ENCODE data around the gene FAM163B.
"Not testable (repeated sequence)": the region's sequence is repeated elsewhere in the genome, so short reads cannot be mapped to it uniquely, and the experiment has no call there.

FAM163B gene

DNA sequence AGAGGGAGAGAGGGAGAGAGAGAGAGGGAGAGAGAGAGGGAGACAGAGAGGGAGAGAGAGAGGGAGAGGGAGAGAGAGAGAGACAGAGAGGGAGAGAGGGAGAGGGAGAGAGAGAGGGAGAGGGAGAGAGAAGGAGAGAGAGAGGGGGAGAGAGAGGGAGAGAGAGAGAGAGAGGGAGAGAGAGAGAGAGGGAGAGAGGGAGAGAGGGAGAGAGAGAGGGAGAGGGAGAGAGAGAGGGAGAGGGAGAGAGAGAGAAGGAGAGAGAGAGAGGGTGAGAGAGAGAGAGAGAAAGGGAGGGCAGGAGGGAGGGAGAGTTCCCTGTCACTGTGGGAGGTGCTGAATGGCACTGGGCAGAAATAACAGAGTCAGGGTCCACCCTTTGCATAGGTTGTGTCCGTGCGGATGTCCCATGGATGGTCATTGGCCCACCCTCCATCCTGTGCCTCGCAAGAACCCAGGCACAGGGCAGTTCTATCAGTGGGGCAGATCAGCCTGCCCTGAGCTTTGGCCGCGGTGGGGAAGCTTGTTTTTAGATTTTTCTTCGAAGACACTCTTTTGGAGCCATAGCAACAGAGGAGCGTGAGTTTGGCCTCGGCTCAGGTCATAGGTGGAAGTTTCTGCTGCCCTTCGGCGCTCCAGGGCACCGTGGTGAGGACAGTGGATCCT lies 44.6 kb downstream of the FAM163B start:
- DNase-seq, result no peak

GRCh38 chr9:133563814-133564213 lies 45.4 kb downstream of the FAM163B start:
- DNase-seq, result not testable (repeated sequence)

DNA sequence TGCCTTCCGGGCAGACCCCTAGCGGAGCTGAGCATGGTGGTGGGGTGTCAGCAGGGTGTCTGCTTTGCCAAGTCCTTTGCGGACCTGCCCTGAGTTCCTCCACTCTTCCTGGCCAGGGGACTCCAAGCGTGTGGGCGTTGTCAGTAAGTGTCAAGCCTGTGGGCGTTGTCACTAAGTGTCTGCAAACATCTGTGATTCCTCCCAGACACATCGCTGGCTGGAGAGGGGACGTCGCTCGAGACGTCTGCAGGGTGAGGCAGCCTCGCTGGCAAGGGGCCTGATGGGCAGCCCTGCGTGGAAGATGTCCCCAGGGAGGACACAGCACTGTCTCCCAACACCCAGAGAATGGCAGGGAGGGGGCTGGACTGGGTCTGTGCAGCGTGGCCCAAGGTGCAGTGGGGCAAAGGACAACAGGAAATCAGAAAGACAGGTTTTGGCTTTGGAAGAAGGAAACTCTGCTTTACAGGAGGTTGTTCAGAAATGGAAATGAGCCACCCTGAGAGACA lies 45.8 kb downstream of the FAM163B start:
- no peak for DNase-seq

GRCh38 chr9:133562611-133563290 lies 46.4 kb downstream of the FAM163B start:
- no peak for DNase-seq

DNA sequence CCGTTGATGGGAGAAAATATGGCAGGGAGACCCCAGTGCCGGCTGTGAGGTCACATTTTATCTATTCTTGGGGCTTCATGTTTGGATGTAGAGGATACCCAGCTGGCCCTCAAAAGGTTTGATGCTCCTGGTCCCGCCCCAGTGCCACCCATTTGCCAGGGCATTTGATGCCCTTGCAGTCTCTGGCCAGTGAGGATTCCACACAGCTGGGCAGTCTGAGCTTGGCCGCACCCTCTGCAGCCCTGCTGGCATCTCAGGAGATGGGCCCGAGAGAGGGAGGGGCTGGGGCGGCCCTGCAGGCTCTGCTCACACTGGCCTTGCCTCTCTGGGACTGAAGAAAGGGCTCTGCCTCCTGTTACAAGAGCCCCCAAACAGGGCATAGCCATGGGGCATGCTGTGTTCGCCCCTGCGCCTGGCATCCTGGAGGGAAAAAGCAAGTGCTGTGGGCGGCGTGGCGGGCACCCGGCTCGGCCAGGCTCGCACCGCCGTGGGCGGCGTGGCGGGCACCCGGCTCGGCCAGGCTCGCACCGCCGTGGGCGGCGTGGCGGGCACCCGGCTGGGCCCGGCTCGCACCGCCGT lies 47.1 kb downstream of the FAM163B start:
- no peak for DNase-seq

- DNase-seq, result no peak
Observed at GRCh38 chr9:133560944-133561343, 48.2 kb downstream of the FAM163B start.

GRCh38 chr9:133560311-133560710 lies 48.9 kb downstream of the FAM163B start:
- DNase-seq, result no peak

- no peak for DNase-seq
Observed at GRCh38 chr9:133558191-133559126, 50.7 kb downstream of the FAM163B start.

- no peak for DNase-seq
Observed at GRCh38 chr9:133557581-133557980, 51.6 kb downstream of the FAM163B start.

GRCh38 chr9:133556354-133556753 lies 52.8 kb downstream of the FAM163B start:
- no peak for DNase-seq

DNA sequence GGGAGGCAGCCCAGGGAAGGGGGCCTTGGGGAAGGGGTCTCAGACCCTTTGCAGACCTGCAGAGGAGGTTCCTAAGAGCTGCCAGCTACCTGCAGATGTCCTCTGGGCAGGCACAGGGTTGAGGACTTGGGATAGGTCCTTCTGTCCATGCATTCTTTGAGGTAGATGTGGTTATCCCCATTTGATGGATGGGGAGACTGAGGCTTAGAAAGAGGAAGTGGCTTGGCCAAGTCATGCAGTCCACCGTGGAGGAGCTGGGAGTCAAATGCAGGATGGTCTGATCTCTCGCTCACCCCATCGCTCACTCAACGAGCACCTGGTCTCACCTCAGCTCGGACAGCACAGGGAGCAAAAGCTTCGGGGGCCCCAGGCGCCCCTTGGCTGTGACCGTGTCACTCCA lies 54.5 kb downstream of the FAM163B start:
- no peak for DNase-seq

GRCh38 chr9:133553973-133554713 lies 55.0 kb downstream of the FAM163B start:
- no peak for DNase-seq

GRCh38 chr9:133553123-133553522 lies 56.1 kb downstream of the FAM163B start:
- no peak for DNase-seq

DNA sequence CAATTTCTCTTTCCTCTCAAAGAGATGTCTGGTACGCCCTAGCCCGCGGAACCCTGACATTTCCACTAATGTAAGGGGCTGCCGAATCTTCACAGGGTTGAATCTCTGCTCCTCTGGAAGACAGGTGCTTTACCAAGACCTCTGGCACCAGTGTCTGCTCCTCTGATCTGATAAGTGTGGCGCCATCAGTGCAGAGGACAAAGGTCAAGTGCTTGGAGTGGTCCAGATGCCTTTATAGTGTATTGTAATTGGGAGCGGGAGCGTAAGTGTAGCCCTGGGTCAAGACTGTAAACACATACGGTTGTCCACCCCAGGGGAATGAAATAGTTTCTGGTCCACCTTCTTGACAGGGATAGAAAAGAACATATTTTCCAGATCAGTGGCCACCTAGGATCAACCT lies 57.0 kb downstream of the FAM163B start:
- DNase-seq, result no peak

GRCh38 chr9:133551446-133551845 lies 57.7 kb downstream of the FAM163B start:
- no peak for DNase-seq

DNA sequence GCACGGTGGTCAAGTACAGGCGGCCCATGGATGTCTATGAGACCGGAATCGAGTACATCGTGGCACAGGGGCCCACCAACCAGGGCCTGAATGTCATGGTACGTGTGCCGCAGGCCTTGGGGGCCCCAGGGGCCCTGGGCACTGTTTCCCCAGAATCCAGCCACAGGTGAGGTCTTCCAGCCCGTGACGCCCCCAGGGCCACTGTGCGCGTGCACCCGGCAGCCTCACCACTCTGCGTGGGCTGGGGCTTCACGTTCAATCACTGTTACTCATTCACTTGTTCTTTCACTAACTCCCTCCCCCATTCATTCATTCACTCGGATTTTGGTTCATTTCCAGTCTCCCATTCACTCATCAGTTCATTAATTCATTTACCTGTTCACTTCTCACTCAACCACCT lies 62.1 kb downstream of the FAM163B start:
- no peak for DNase-seq

GRCh38 chr9:133546287-133546680 lies 62.9 kb downstream of the FAM163B start:
- DNase-seq, result no peak

- no peak for DNase-seq
Observed at GRCh38 chr9:133545494-133546286, 63.5 kb downstream of the FAM163B start.

- no peak for DNase-seq
Observed at GRCh38 chr9:133543772-133544467, 65.3 kb downstream of the FAM163B start.

DNA sequence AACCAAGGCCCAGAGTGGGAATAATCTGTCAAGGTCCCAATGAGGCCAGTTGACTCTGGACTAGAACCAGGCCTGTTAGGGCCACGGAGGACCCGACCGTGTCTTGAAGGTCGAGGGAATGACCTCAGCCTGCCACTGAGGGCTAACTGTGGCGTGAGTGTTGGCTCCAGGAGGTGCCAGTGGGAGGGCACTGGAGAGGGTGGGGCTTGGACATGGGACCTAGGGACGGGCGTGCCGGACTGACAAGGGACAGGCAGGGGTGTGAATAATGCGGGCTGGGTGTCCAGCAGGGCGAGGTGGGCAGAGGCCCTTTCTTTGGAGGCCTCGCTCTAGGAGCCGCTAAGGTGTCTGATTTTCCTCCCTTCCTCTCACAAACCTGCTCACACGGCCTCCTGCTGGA lies 67.2 kb downstream of the FAM163B start:
- no peak for DNase-seq

DNA sequence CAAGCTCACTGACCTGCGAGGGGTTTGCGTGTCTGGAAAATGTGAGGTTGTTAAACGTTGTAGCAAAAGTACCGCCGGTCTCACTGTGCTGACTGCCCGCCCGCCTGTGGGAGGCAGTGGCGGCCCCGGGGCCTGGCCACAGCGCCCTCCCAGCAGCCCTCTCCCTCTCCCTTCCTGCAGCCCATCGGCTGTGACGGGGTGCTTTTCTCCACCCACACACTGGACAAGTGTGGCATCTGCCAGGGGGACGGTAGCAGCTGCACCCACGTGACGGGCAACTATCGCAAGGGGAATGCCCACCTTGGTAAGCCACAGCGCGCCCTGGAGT lies 68.5 kb downstream of the FAM163B start:
- no peak for DNase-seq
